WERI-Rb-1 (cell line): ENCODE measurements around the gene UST.
"Not testable (repeated sequence)": the region's sequence is repeated elsewhere in the genome, so short reads cannot be mapped to it uniquely, and the experiment has no call there.

ENCODE experiments used
- DNase-seq: peaks from one replicate; pipeline ENCODE4 v3.0.0-alpha.2; 2020
- H3K27ac ChIP-seq: fragments of 250-450 bp; sonication (Bioruptor Pico); 2 replicates; pipeline ENCODE4 v1.5.1; 2020; ENCODE audit warnings: mild to moderate bottlenecking, moderate library complexity
- H3K27me3 ChIP-seq: fragments of 250-450 bp; sonication (Bioruptor Pico); 2 replicates; pipeline ENCODE4 v1.5.1; 2021; ENCODE audit warnings: mild to moderate bottlenecking, low read depth, moderate library complexity; ENCODE audit not compliant: insufficient read depth, severe bottlenecking
- H3K36me3 ChIP-seq: fragments of 250-450 bp; sonication (Bioruptor Pico); 2 replicates; pipeline ENCODE4 v1.5.1; 2020; ENCODE audit warnings: mild to moderate bottlenecking, moderate library complexity
- H3K4me3 ChIP-seq: 2 replicates; pipeline ENCODE4 v1.5.1; 2011; ENCODE audit warnings: low read depth, mild to moderate bottlenecking, control low read depth, low read length
- H3K9me3 ChIP-seq: fragments of 250-450 bp; sonication (Bioruptor Pico); 2 replicates; pipeline ENCODE4 v1.5.1; 2021; ENCODE audit warnings: mild to moderate bottlenecking, moderate library complexity; ENCODE audit not compliant: severe bottlenecking
- CTCF ChIP-seq: IDR thresholded peaks from 2 replicates; pipeline ENCODE4 v1.5.1; 2011; ENCODE audit warnings: low read depth, mild to moderate bottlenecking, control low read depth, inconsistent platforms, low read length

Gene UST

GRCh38 chr6:148955441-148955840, 208.6 kb downstream of the UST start:
- Histone ChIP-seq H3K9me3 (no peaks in the 10 kb centered on the region), H3K4me3 (no peak overlapping the region), H3K27ac (no peak overlapping the region), H3K27me3 (no peaks in the 10 kb centered on the region), H3K36me3 (no peaks in the 10 kb centered on the region)
- no peak for DNase-seq
- no peak for TF ChIP-seq CTCF

DNA sequence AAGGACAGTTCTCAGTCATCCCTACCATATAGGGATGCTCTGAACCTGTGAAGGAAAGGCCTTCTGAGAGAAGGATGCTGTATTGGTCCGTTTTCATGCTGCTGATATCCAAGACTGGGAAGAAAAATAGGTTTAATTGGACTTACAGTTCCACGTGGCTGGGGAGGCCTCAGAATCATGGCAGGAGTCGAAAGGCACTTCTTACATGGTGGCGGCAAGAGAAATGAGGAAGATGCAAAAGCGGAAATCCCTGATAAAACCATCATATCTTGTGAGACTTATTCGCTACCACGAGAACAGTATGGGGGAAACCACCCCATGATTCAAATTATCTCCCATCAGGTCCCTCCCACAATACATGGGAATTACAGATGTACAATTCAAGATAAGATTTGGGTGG, 209.3 kb downstream of the UST start:
- H3K36me3 ChIP-seq, H3K4me3 ChIP-seq, H3K9me3 ChIP-seq, DNase-seq, H3K27me3 ChIP-seq, H3K27ac ChIP-seq: not testable (repeated sequence)

GRCh38 chr6:148957752-148958151, 210.9 kb downstream of the UST start:
- TF ChIP-seq CTCF: no peak

DNA sequence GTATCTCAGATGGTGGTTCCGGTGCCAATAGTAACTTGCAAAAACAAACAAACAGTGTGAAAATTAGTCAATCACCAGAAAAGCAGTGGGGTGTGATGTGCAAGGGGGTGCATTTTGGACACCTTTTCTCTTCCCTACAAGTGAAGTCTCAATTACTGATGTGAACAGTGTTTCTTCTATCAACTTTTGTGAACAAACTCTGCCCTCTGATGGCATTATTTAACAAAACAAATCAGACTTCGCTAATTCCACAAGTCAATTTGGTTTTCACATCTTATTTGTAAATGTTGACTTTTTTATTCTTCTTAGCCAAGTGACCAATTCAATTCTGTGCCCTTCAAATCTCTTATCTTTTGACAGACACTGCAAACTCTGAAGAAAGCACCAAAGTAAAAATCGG, 212.2 kb downstream of the UST start:
- no peak overlapping the region for H3K4me3 ChIP-seq
- no peak overlapping the region for H3K27ac ChIP-seq
- DNase-seq: no peak
- H3K36me3 ChIP-seq: no peaks in the 10 kb centered on the region
- 0 out of 2 replicates have a peak, but pooled peaks have one; percentile 4 for TF ChIP-seq CTCF
- no peaks in the 10 kb centered on the region for H3K27me3 ChIP-seq
- H3K9me3 ChIP-seq: no peaks in the 10 kb centered on the region

More at GRCh38 chr6:148957752-148958151, 210.9 kb downstream of the UST start:
- no peak for DNase-seq
- H3K36me3 ChIP-seq: no peaks in the 10 kb centered on the region
- no peak overlapping the region for H3K4me3 ChIP-seq
- no peaks in the 10 kb centered on the region for H3K27me3 ChIP-seq
- no peak overlapping the region for H3K27ac ChIP-seq
- H3K9me3 ChIP-seq: no peaks in the 10 kb centered on the region

DNA sequence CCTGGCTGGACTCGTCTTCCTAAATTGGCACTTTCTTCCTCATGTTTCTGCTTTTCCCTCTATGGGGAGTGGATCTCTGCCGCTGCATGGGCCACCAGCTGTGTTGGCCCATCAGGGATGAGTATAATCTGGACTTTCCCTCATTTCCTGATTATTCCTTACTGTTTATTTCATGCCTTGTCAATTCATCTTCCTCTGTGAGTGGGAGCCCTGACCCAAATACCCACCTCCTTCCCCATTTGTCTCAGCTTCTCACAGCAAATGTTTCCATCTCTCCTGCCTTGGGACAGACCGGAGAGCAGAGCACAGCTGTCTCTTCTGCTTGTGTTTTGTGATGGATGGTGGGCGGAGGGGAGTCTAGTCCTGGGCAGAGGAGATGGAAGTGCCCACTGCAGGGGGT, 212.7 kb downstream of the UST start:
- no peak overlapping the region for H3K4me3 ChIP-seq
- H3K27ac ChIP-seq: no peak overlapping the region
- TF ChIP-seq CTCF: no peak
- DNase-seq: no peak
- H3K9me3 ChIP-seq: no peaks in the 10 kb centered on the region
- H3K36me3 ChIP-seq: no peaks in the 10 kb centered on the region
- H3K27me3 ChIP-seq: no peaks in the 10 kb centered on the region

DNA sequence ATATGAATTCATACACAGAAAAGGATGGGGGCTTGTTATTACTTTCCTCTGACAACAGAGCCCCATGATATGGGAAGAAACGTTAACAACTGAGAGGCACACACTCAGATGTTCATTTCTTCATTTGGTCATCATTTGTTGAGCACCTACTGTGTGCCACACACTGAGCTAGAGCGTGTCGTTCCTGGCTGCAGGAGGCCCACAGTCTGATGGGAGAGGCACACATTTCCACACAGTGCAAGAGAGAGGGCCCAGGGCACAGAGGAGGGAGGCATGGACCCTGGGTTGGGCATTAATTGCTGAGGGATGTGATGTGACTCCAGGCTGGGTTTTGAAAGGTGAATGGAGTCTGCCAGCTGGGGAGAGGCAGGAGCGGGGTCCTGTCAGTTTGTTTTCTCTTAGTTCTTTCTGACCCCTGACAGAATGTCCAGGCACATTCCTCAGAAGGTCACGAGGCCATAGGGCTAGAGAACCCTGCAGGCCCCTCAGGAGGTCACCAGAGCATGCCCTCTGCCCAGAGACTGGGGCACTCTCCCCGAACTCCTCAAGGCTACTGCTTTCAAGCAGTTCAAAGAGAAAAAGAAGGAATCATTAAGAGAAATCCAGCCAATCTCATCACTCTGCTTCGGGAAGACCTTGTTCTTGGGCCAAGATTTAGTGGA, 216.2 kb downstream of the UST start:
- H3K27ac ChIP-seq: no peak overlapping the region
- H3K27me3 ChIP-seq: no peaks in the 10 kb centered on the region
- H3K36me3 ChIP-seq: no peaks in the 10 kb centered on the region
- H3K4me3 ChIP-seq: no peak overlapping the region
- no peak for TF ChIP-seq CTCF
- H3K9me3 ChIP-seq: no peaks in the 10 kb centered on the region
- DNase-seq: no peak
